HG03103 (cell line): Measurements from ENCODE around the gene MRPL44.
A peak's percentile ranks its signal among the peaks of the same experiment; 100 is the strongest.

Source experiments
- ATAC-seq: cut with Tn5 transposase; IDR thresholded peaks from one replicate; pipeline ENCODE4 v1.9.1; 2021; ENCODE audit warnings: low read depth; ENCODE audit not compliant: unreplicated experiment

MRPL44 gene

DNA sequence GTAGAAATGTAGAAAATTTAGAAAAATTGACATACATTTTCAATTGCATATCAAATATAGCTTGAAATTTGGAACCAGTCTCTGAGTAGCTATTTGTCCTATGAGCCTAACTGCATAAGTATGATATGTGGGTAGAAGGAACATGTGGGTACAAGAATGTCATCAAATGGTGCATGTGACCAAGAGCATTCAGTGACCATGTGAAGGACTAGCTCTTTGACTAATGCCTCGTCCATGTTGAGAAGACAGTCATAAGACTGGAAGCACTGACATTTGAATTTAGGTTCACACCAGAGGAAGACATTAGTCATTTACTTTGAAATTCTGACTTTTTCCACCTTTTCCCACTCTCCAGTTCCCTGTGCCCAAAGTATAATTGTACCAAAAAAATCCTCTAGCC, 12.6 kb downstream of the MRPL44 start:
- no peak for ATAC-seq

DNA sequence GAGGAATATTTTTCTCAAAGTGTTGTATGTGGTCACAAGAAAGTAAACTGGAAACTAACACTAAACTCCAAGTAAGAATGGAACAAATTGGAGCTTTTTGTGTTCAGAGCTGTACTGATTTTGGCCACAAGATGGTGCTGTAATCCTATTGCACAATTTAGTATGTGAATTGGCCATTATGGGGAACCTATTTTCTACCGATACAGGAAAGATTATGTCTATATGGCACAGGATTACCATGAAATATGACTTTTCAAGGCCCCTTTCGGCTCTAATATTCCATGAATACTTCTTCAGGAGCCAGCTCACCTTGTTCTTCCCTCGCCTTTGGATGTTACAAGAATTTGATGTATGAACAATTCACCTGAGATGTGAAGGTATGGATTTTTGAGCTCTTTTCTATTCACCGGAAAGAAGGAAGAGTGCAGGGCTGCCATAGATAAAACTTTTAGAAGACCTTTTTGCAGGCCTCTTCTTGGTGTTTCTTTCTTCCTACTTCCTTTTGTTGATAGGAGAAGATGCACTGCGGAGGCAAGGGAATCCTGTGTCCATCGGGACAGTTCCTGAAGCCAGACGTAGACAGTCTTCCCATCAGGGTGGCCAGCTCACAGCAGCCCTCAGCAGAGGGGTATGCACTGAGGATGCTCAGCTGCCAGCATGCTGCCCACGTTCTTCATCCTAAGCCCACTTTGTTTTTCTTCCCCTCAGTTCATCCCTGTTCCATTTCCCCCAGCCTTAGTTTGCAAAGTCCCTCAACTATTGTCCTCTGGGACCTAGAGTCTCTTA, 13.3 kb downstream of the MRPL44 start:
- ATAC-seq = peak; percentile 55

DNA sequence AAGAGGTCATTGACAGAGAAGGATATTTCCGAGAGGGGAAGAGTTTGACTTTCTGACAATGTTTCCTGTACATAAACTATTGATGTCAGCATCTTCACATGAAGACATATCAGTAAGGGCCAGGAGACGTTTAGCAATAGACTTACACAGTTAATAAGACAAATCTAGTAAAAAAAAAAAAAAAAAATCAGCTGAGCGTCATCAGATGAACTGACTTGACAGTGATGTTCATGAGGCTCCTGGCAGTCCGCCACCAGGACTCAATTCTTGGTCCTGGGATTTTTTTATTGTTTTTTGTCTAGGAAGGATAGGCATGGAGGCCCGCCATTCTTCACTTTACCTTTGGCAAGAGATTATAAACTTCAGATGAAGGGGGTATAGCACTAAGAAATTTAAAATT, 14.5 kb downstream of the MRPL44 start:
- no peak for ATAC-seq

DNA sequence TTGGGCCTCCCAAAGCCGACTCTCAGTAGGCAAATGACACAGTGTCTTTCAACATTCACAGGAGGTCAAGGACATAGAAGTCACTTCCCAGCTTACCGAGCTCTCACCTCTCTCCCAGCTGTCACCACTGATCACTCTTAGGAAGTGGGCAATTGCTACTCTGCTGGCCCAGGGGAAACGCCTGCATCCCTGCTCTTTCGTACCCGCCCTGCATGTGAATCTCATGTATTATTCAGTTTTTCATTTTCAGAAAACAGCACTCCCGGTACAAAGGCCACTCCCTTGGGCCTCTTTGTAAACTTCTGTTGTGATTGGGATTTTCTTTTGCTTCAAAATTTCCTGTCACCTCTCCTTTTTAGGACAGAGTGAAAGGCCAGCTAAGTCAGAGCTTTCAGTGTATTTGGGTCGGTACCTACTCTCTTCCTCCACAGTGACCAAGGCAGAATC, 15.4 kb downstream of the MRPL44 start:
- ATAC-seq = no peak

DNA sequence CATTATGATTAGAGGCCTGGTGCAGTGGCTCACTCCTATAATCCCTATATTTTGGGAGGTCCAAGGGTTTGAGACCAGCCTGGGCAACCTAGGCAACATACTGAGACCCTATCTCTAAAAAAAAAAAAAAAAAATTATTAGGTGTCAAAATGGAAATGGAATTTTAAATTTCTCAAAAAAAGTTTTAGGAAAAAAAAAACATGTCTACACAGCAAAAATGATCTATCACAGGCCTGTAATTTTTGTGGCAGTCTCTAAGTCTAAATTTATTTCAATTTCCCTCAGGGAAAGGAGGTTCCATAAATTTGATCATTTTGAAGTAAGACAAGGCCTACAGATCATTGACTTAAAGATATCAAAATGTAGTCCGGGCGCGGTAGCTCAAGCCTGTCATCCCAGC, 16.3 kb downstream of the MRPL44 start:
- no peak for ATAC-seq

DNA sequence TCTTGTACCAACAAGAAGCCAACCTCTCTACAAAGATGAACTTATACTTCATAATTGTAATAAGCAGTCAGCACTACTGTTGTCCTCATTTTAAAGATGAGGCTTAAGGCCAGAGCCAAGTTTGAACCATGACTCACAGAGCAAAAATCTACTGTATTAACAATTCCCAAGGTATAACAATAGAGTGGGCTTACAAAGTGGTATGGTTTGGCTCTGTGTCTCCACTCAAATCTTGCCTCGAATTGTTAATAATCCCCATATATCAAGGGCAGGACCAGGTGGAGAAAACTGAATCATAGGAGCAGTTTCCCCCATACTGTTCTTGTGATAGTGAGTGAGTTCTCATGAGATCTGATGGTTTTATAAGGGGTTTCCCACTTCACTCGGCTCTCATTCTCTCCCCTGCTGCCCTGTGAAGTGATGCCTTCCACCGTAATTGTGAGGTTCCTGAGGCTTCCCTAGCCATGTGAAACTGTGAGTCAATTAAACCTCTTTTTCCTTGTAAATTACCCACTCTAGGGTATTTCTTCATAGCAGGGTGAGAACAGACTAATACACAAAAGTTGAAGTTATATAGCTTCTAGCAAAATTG, 19.5 kb downstream of the MRPL44 start:
- ATAC-seq = no peak

DNA sequence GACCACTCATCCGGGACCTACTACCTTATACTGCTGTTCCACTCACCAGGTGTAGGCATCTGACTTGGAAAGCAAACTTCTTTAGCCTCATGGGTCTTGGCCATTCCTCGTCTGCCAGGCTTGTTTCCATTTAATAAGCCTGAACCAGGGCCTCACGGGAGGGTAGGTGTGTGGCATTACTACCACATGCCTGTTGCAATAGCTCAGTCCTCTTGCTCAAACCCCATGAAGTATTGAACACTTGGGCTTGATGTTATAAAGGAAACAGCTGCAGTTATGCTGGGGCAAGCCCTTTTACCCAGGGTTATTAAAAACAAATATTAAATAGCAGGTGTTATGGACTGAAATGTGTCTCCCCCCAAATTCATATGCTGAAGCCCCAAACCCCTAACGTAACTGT, 21.2 kb downstream of the MRPL44 start:
- ATAC-seq = no peak

DNA sequence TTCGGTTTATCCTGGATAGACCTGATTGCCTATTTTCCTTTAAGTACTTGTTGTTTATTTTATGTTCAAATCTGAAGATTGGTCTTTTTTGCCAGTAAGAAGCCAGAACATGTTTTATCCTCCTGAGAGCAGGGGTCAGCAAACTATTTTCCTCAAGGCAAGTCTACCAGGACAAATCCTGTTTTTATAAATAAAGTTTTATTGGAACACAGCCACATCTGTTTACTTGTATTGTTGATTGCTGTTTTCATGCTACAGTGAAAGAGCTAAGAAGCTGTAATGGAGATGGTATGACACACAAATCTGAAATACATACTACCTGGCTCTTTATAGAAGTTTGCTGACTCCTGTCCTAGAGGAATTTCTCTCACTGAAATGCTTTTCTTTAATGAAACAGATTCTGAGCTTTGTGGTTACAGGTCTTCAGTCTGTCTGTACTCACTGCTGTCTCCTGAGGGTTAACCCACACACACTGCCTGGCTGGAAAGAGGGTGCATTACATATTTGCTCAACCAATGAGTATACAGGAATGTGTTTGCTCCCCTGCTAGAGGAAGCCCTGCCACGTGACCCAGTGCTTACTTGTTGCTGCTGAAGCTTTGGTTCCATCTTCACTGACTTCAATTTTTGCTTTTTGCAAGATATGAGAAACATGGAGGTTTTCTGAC, 22.6 kb downstream of the MRPL44 start:
- no peak for ATAC-seq

DNA sequence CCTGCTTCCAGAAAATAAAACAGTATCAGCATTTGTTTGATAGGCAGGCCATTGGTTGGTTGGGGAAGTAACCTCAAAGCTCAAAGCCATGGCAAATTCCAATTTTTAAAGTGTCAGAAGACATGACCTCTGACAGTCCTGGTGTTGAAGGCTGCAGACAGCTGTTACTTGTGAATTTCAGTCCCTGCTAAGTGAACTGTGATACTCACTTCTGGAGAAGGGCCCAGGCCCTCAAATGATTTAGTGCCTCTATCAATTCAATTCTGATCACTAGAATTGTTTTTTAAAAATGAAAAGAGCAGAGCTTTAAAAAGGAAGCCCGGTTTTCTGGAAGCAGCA, 23.1 kb downstream of the MRPL44 start:
- no peak for ATAC-seq

DNA sequence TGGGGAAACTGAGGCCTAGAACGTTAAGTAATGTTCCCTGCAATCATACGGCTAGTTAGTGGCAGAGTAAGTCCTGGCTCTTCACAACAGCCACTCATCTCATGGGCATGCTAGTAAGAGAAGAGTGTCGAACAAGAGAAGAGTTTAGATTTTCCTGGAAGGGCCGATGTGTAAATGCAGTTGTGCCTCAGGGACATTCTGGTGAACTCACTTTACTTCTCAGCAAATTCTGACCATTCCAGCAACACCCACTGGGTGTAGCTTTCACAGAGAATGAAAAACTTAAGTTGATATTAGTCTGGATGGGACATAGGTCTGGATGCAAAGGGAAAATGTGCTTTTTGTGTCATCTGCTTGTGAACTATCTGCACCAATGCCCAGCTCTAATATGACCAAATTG, 23.5 kb downstream of the MRPL44 start:
- ATAC-seq = no peak

DNA sequence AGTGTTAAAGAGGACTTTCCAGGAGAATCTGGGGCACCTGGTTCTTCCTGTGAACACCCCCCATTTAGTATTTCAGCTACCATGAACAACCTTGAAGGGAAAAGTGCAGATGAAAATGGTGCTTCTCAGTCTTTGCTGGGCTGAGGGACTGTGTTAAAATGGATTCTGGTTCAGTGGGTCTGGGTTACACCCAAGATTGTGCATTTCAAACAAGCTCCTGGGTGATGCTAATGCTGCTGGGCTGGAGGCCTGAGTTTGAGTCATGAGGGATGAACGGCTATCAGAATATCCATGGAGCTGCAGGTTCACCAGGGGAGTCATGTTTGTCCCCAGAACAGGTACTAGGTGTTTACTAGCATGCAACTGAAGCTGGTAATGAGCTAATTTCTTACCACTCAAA, 24.0 kb downstream of the MRPL44 start:
- ATAC-seq = no peak

DNA sequence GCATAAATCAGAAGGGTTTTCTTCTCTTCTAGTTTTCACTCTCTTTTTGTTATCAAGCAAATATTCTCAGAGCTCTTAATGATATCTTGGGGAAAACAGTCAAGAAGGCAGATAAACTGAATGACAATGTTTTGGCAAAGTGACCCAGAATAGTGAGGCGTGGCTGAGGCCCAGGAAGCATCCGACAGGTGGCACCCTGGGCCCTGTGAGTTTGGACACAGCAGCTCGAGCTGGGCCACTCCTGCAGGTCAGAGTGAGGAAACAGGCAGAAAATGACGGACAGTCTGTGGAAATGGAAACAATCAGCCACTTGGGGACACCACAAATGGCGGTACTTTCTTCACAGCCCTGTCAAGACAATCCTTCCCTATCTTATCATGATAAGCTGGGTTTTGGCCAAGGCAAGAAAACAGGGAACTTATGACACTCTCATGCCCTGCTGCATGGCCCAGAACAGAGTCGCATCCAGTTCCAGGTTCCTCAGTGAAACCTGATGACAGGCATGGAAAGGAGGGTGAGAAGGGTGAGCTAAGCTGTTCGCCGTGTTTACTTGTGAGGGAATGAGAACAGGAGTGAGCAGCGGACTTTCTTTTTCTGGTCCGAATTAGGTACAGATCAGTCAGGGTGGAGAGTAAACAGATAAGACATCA, 32.1 kb downstream of the MRPL44 start:
- ATAC-seq = no peak

DNA sequence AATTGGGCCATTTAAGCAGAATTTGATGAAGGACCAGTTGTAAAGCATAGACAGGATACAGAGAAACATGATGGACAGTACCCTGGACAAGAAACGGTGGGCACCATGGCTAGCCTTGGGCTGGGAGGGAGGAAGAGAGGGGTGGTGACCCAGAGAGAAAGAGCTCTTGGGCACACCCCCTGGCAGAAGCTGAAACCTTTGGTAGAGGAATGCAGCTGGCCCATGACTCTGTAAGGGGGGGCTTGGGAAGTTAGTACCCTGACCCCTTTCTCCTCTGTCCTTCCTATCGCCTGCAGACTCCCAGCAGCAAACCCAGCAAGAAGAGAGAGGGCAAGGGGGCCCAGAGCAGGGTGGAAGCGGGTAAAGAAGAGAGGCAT, 32.6 kb downstream of the MRPL44 start:
- no peak for ATAC-seq

DNA sequence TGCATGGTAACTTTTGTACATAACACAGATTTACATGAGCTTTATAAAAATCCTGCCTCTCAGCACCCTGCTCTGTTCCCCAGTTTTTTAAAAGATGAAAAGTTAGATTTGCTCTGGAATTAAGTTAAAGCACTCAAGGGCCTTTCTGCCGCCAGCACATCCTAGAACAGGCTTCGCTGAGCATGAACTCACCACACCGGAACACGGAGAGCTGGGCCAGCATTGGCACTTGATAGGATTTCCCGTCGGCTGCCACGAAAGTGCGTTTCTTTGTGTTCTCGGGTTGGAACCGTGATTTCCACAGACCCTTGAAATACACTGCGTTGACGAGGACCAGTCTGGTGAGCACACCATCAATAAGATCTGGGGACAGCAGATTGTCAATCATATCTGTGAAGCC, 34.3 kb downstream of the MRPL44 start:
- ATAC-seq = no peak

DNA sequence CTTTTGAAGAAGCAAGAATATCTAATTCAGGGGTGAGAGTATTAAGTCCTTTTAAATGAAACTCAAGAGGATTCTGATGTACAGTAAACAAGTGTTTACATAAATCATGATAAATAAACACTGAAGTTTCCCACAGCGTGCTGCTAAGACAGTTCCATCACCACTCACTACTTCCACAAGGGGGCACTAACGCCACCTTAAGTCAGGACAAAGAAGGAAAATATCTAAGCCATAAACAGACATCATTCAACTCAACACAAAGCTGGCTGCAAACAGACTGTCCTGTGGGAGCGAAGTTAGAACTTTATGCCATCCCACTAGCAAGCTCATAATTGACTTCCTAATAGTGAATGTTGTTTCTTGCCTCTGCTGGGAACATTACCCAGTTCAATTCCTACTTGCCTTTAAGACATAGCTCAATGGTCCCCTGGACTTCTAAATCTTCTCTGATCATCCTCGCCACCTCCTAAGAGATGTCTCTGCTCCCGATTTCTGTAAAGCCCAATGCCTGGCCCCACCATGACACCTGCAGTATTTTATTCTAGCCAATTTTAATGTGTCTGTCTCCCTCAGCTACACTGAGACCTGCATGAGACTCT, 36.5 kb downstream of the MRPL44 start:
- ATAC-seq = peak; percentile 77

DNA sequence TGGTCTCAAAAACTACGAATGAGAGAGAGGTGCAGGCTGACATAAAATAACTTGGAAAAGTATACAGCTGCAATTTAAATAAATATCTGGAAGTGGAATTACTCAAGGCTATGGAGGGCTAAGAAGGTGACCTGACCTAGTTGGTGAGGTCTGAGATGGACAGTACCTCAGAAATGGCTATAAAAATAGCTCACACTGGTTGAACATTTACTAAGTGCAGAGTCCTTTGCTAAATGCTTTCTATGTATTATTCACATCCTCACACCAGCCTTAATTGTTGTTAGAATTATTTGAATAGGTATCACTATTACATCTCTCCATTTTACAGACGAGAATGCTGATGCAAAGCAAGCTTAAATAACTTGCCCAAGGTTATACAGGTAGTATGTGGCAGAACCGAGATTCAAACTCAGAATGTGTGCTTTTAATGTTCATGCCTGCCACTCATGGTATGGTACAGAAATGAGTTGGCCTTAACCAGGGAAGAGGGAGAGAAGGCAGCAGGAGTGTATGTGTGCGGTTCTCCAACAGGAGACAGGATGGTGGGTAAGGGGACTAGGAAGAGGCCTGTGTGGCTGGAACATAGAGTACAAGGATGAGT, 37.4 kb downstream of the MRPL44 start:
- no peak for ATAC-seq

DNA sequence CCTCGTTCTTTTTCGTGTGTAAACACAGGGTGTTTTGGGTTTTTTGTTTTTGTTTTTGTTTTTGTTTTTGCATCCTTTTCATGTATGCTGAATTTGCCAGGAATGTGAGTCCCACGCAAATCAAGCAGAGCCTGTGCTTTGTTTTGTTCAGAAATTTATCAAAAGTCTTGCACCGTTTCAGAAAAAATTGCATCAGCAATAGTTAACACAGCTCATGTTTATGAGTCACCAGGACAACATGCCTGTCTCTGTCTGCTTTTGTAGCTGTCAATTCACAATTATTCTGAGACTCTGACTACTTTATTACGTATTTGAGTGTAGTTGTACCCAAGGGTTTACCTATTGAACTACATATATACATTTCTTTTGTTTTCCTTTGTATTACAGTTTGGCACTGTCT, 38.3 kb downstream of the MRPL44 start:
- ATAC-seq = no peak

DNA sequence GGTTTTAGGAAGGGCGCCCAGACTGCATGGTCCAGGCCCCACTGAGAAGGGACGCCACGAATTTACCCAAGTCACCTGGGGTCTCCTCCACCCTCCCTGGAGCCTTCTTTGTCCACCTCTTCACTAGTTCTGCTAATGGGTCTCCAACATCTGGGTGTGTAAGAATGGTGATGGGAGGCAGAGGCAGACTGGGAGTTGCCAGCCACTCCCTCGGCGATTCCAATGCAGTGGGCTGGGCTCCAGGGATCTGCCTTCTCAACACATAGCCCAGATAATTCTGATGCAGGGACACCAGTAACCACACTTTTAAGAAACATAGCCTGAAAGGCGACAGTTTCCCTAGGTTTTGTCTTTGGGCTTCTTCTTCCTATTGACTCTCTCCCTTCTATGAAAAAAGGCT, 39.1 kb downstream of the MRPL44 start:
- ATAC-seq = no peak

DNA sequence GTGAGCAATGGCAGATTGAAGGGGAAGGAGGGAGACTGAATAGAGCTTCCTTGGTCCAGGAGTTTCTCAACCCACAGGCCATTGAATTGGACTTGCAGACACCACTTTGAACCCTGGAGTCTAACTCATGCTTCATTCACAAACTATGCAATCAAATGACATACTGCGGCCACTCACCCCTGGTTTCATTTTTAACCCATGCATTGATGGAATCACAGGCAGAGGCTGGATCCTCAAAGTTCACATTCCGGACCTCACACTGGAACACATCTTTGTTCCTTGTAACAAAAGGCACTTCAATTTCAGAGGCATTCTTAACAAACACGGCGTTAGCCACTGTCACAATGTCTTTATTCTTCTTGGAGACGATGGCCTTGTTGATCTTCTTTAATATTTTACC, 40.7 kb downstream of the MRPL44 start:
- no peak for ATAC-seq

DNA sequence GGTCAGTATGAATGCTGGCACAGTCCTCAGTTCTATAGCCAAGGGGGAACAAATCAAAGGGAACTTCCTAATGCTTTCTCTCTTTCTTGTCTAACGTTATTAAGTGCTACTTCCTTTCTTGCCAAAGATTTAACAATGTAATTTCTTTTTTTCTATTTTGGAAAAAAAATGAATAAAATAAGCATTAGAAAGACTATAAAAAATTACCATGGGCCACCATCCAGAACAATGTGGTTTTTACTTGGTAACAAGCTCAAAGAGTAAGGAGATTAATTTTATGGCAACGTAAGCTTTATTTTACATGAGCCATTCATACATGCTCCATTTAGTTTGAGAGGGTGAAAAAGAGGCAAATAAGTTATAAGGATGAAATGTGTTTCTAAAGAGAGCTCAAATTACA, 41.7 kb downstream of the MRPL44 start:
- ATAC-seq = no peak

DNA sequence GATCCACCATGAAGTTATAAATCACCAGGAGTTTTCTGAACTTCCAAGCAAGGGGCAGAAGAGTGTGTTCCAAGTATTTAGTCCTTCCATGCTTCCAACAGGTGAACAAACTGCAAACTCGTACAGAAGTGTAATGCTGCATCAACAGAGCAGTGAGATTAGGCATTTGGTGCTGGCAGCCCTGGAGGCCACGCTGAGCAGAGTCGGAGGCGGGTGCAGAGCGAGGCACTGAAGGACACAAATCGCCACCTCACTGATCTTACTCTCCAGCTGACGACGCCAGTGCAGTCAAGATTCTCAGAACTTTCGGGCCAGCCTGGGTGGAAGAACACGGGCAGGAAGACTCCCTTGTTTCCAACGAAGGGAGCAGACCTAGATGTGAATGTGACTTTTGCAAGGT, 42.6 kb downstream of the MRPL44 start:
- no peak for ATAC-seq
